Endodermal cell (in vitro differentiated cells): Measurements from ENCODE around the gene C17orf67. TPM values are rescaled to one million over a fixed set of nuclear protein-coding genes. Genes with fewer than 3 reads are reported as not detected.

Experiments
- DNase-seq: peaks from one replicate; pipeline ENCODE4 v3.0.0-alpha.2; 2017
- H3K27ac ChIP-seq: 2 replicates; pipeline ENCODE4 v1.5.1; 2013; ENCODE audit warnings: mild to moderate bottlenecking, low read depth, low read length, moderate library complexity
- H3K27me3 ChIP-seq: 2 replicates; pipeline ENCODE4 v1.6.1; 2013; ENCODE audit warnings: mild to moderate bottlenecking, low read length, moderate library complexity; ENCODE audit not compliant: insufficient read depth, control insufficient read depth, poor library complexity, severe bottlenecking
- H3K36me3 ChIP-seq: 2 replicates; pipeline ENCODE4 v1.7.0; 2013; ENCODE audit warnings: mild to moderate bottlenecking, low read length, moderate library complexity; ENCODE audit not compliant: control insufficient read depth, insufficient read depth
- H3K4me1 ChIP-seq: one replicate; pipeline ENCODE4 v1.7.0; 2013; ENCODE audit warnings: low read length; ENCODE audit not compliant: control insufficient read depth, insufficient read depth
- H3K4me3 ChIP-seq: 2 replicates; pipeline ENCODE4 v1.5.1; 2013; ENCODE audit warnings: mild to moderate bottlenecking, low read length, moderate library complexity
- H3K9ac ChIP-seq: 2 replicates; pipeline ENCODE4 v1.6.1; 2013; ENCODE audit warnings: mild to moderate bottlenecking, low read length, moderate library complexity; ENCODE audit not compliant: poor library complexity, severe bottlenecking; ENCODE audit errors: extremely low read depth
- H3K9me3 ChIP-seq: 2 replicates; pipeline ENCODE4 v1.6.1; 2013; ENCODE audit warnings: mild to moderate bottlenecking, low read length, moderate library complexity; ENCODE audit not compliant: control insufficient read depth
- H3K27ac Mint-ChIP-seq: 2 replicates; pipeline ENCODE4 v1.8.0; 2020; ENCODE audit warnings: mixed read lengths
- H3K27me3 Mint-ChIP-seq: 2 replicates; pipeline ENCODE4 v1.8.0; 2021; ENCODE audit warnings: mild to moderate bottlenecking, mixed read lengths; ENCODE audit not compliant: insufficient read depth
- H3K36me3 Mint-ChIP-seq: 2 replicates; pipeline ENCODE4 v1.8.0; 2020; ENCODE audit warnings: low read depth, mixed read lengths
- H3K4me1 Mint-ChIP-seq: 2 replicates; pipeline ENCODE4 v1.8.0; 2020; ENCODE audit warnings: mixed read lengths
- H3K4me3 Mint-ChIP-seq: 2 replicates; pipeline ENCODE4 v1.8.0; 2020; ENCODE audit warnings: mild to moderate bottlenecking, moderate library complexity, mixed read lengths
- H3K9me3 Mint-ChIP-seq: 2 replicates; pipeline ENCODE4 v1.8.0; 2020; ENCODE audit warnings: mild to moderate bottlenecking, mixed read lengths
- WGBS, 2 experiments: methylation state at CpG; one replicate each; pipeline versions ENCODE4 v1.1.5 to v1.1.7; 2013; ENCODE audit warnings: missing lambda C conversion rate in 2 of 2, mixed read lengths in 1 of 2; ENCODE audit not compliant: insufficient coverage in 1 of 2, insufficient read length in 1 of 2; 5-methylcytosine and 5-hydroxymethylcytosine counted together
- total RNA-seq, 2 donors: library from RNA; stranded (reverse); fragmentation: NEBNext Ultra II Directional in 1 of 2; extraction: Animal tissue kit (Norgen Biotek cat#: 25700) in 1 of 2; gene quantifications; 2 replicates in 1 of 2; 3 replicates in 1 of 2; pipeline ENCODE4 v1.2.1, GENCODE V29; 2021
- TF ChIP-seq, protein P1 (sequence below): fragments of 200-600 bp; sonication (generic); conservative IDR thresholded peaks from 2 replicates; pipeline ENCODE4 v1.5.0; 2021; ENCODE audit warnings: antibody characterized with exemption, mild to moderate bottlenecking

C17orf67 gene
- total RNA-seq, 2 donors from 2014 or later, result 1.2 to 1.5 TPM

DNA sequence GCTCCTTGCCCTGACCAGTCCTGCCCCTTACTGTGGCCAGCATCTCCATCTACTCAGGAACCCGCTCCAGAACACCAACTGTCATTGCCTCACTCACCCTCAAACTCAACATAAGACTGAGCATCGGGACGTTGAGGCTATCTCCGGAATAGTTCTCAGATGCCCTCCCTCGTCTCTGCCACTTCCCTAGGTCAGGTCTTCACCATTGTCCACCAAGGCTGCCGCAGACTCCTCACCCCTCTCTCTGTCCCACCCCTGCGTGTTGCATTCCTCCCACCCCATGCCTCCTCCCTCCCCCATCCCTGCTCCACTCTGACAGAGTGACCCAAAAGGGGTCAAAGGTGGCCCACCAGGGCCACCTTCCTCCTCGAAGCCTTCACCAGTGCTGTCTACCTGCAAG is 37.2 kb downstream of the C17orf67 start:
- no peaks in the 10 kb centered on the region for H3K9me3 ChIP-seq
- Mint-ChIP-seq H3K27ac (no peak overlapping the region), H3K27me3 (peaks cover 9% of the 10 kb centered on the region), H3K9me3 (peaks cover 4% of the 10 kb centered on the region), H3K4me1 (peaks cover 7% of the 10 kb centered on the region), H3K4me3 (no peak overlapping the region), H3K36me3 (no peaks in the 10 kb centered on the region)
- no peak overlapping the region for H3K27ac ChIP-seq
- no peaks in the 10 kb centered on the region for H3K27me3 ChIP-seq
- TF ChIP-seq, protein P1, sequence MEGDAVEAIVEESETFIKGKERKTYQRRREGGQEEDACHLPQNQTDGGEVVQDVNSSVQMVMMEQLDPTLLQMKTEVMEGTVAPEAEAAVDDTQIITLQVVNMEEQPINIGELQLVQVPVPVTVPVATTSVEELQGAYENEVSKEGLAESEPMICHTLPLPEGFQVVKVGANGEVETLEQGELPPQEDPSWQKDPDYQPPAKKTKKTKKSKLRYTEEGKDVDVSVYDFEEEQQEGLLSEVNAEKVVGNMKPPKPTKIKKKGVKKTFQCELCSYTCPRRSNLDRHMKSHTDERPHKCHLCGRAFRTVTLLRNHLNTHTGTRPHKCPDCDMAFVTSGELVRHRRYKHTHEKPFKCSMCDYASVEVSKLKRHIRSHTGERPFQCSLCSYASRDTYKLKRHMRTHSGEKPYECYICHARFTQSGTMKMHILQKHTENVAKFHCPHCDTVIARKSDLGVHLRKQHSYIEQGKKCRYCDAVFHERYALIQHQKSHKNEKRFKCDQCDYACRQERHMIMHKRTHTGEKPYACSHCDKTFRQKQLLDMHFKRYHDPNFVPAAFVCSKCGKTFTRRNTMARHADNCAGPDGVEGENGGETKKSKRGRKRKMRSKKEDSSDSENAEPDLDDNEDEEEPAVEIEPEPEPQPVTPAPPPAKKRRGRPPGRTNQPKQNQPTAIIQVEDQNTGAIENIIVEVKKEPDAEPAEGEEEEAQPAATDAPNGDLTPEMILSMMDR, result no peak
- no peaks in the 10 kb centered on the region for H3K4me1 ChIP-seq
- H3K36me3 ChIP-seq, result no peaks in the 10 kb centered on the region
- DNase-seq, result no peak
- no peak overlapping the region for H3K9ac ChIP-seq
- H3K4me3 ChIP-seq, result no peak overlapping the region
- WGBS, 2 experiments, result 89 to 92% methylated on average over 4 to 8 of the region's 8 CpGs

DNA sequence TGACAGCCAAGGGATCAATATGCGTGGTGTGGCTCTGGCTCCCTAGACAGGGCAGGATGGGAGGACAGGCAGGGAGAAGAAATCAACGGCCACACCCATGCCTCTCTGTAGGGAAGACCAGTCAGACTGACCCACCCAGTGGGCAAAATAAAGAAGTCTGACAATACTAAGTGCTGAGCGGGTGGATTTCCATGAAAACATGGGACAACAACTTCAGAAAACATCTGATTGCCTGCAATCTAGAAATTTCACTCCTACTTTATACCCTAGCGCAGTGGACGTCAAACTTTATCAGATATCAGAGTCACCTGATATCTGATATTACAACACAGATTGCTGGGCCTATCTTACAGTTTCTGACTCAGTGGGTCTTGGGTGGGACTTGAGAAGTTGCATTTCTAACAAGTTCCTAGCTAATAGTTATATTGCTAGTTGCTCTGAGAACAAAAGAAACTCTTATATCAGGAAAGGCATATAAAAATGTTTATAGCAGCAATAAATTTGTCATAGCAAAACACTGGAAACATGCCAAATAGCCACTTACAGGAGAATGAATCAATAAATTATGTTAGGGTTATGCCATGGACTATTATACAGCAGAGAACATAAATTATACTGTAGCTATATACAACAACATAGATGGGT is 38.4 kb downstream of the C17orf67 start:
- no peak overlapping the region for H3K4me3 Mint-ChIP-seq
- 89 to 98% methylated on average over 4 to 5 of the region's 5 CpGs for WGBS, 2 experiments
- H3K27me3 Mint-ChIP-seq, result peaks cover 9% of the 10 kb centered on the region

DNA sequence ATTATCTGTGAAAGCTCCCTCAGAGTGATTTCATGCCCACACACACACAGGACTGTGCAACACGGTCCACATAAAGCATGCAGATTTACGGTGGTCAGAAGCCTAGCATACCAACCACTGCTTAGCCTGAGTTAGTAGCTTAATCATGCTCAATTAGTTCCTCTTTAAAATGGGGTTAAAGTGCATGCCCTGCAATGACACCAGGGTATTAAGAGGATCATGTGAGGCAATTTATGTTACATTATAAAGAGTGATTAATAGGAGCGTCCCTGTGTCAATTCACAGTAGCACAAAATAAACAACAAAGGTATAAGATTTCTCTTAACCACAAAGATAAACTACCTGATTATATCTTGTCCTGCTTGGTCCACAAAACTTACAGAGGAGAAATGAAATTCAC is 39.8 kb downstream of the C17orf67 start:
- Mint-ChIP-seq H3K9me3 (peaks cover 4% of the 10 kb centered on the region), H3K4me1 (peaks cover 3% of the 10 kb centered on the region), H3K4me3 (no peak overlapping the region), H3K36me3 (no peaks in the 10 kb centered on the region), H3K27me3 (peaks cover 9% of the 10 kb centered on the region), H3K27ac (no peak overlapping the region)
- DNase-seq, result no peak
- Histone ChIP-seq H3K27ac (no peak overlapping the region), H3K4me1 (no peaks in the 10 kb centered on the region), H3K4me3 (no peak overlapping the region), H3K27me3 (no peaks in the 10 kb centered on the region), H3K9ac (no peak overlapping the region), H3K9me3 (no peaks in the 10 kb centered on the region), H3K36me3 (no peaks in the 10 kb centered on the region)
- 83 to 84% methylated on average over 1 to 3 of the region's 3 CpGs for WGBS, 2 experiments
- TF ChIP-seq, protein P1, result no peak

More for the DNA sequence above, 38.4 kb downstream of the C17orf67 start:
- peaks cover 7% of the 10 kb centered on the region for H3K4me1 Mint-ChIP-seq
- no peaks in the 10 kb centered on the region for H3K36me3 Mint-ChIP-seq
- Histone ChIP-seq H3K4me1 (no peaks in the 10 kb centered on the region), H3K36me3 (no peaks in the 10 kb centered on the region), H3K9me3 (no peaks in the 10 kb centered on the region), H3K27ac (no peak overlapping the region), H3K9ac (no peak overlapping the region), H3K27me3 (no peaks in the 10 kb centered on the region), H3K4me3 (no peak overlapping the region)
- TF ChIP-seq, protein P1, result no peak
- H3K9me3 Mint-ChIP-seq, result peaks cover 4% of the 10 kb centered on the region
- no peak for DNase-seq
- H3K27ac Mint-ChIP-seq, result no peak overlapping the region
